NCI-H1105 treated with DMSO at 0.1 percent for 48 hours (cell line): ENCODE data around the gene COPE.
"Not testable (repeated sequence)": the region's sequence is repeated elsewhere in the genome, so short reads cannot be mapped to it uniquely, and the experiment has no call there.

Source experiments
- DNase-seq: peaks from one replicate; lab custom pipeline; 2025; lab: John Stamatoyannopoulos, UW

The COPE gene

GRCh38 chr19:18919086-18919899 is at the start of gene COPE, which contains the start of gene DDX49:
TSS of gene COPE (minus strand) at chr19:18919387. CDS start at chr19:18919348, 39 bp downstream.
TSS of gene DDX49 (plus strand) at chr19:18919715. CDS start at chr19:18919742, 27 bp downstream.
- DNase-seq, result peak; percentile 100

- no peak for DNase-seq
Observed at GRCh38 chr19:18967358-18968146, 48.4 kb upstream of the COPE start.

- no peak for DNase-seq
Observed at GRCh38 chr19:18966307-18966706, 47.1 kb upstream of the COPE start.

- no peak for DNase-seq
Observed at GRCh38 chr19:18964121-18964520, 44.9 kb upstream of the COPE start.

- DNase-seq, result no peak
Observed at GRCh38 chr19:18961767-18962620, 42.8 kb upstream of the COPE start.

- DNase-seq, result no peak
Observed at GRCh38 chr19:18960370-18960769, 41.2 kb upstream of the COPE start.

- no peak for DNase-seq
Observed at GRCh38 chr19:18955042-18955441, 35.9 kb upstream of the COPE start.

- DNase-seq, result no peak
Observed at GRCh38 chr19:18954094-18954493, 34.9 kb upstream of the COPE start.

- not testable (repeated sequence) for DNase-seq
Observed at GRCh38 chr19:18952364-18953003, 33.3 kb upstream of the COPE start.

- no peak for DNase-seq
Observed at GRCh38 chr19:18951721-18952281, 32.6 kb upstream of the COPE start.

GRCh38 chr19:18949858-18950257 is 30.7 kb upstream of the COPE start:
- no peak for DNase-seq

- DNase-seq, result no peak
Observed at GRCh38 chr19:18948976-18949356, 29.8 kb upstream of the COPE start.

GRCh38 chr19:18948075-18948975 is 29.1 kb upstream of the COPE start:
- no peak for DNase-seq

GRCh38 chr19:18946918-18947317 is 27.7 kb upstream of the COPE start:
- DNase-seq, result peak; percentile 33

GRCh38 chr19:18946335-18946734 is 27.1 kb upstream of the COPE start:
- DNase-seq, result no peak

GRCh38 chr19:18945297-18945696 is 26.1 kb upstream of the COPE start:
- DNase-seq, result no peak

- DNase-seq, result no peak
Observed at GRCh38 chr19:18943465-18943864, 24.3 kb upstream of the COPE start.

- no peak for DNase-seq
Observed at GRCh38 chr19:18942692-18943091, 23.5 kb upstream of the COPE start.

- DNase-seq, result no peak
Observed at GRCh38 chr19:18941628-18942354, 22.6 kb upstream of the COPE start.
